ENCODE data around the gene DTNA. TPM values are rescaled to one million over a fixed set of nuclear protein-coding genes. Genes with fewer than 3 reads are reported as not detected.
"Not testable (repeated sequence)": the region's sequence is repeated elsewhere in the genome, so short reads cannot be mapped to it uniquely, and the experiment has no call there.

DTNA gene
- total RNA-seq, 4 donors from 2014 or later: 26.1 to 58.3 (median 40.3) TPM

- Histone ChIP-seq H3K4me3 (no peak overlapping the region), H3K27me3 (no peaks in the 10 kb centered on the region), H3K36me3 (no peaks in the 10 kb centered on the region), H3K27ac (no peak overlapping the region), H3K4me1 (peaks cover 0 to 6% (median 0%) of the 10 kb centered on the region in 4 donors), H3K9me3 (no peaks in the 10 kb centered on the region)
- TF ChIP-seq, protein P1, sequence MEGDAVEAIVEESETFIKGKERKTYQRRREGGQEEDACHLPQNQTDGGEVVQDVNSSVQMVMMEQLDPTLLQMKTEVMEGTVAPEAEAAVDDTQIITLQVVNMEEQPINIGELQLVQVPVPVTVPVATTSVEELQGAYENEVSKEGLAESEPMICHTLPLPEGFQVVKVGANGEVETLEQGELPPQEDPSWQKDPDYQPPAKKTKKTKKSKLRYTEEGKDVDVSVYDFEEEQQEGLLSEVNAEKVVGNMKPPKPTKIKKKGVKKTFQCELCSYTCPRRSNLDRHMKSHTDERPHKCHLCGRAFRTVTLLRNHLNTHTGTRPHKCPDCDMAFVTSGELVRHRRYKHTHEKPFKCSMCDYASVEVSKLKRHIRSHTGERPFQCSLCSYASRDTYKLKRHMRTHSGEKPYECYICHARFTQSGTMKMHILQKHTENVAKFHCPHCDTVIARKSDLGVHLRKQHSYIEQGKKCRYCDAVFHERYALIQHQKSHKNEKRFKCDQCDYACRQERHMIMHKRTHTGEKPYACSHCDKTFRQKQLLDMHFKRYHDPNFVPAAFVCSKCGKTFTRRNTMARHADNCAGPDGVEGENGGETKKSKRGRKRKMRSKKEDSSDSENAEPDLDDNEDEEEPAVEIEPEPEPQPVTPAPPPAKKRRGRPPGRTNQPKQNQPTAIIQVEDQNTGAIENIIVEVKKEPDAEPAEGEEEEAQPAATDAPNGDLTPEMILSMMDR (IDR thresholded peaks at IDR 0.05): no peak
- no peak for TF ChIP-seq POLR2A (IDR thresholded peaks at IDR 0.05)
- no peak for TF ChIP-seq EP300 (IDR thresholded peaks at IDR 0.05)
- WGBS, 2 donors: 78 to 79% methylated on average over 5 of the region's 5 CpGs
- DNase-seq (ENCODE audit: low spot score in 2 of 2): no peak
Observed at GRCh38 chr18:34918856-34919255, 208.8 kb downstream of the DTNA start.

GRCh38 chr18:34921226-34921625, 211.1 kb downstream of the DTNA start:
- no peaks in the 10 kb centered on the region for H3K27me3 ChIP-seq
- 32 to 36% methylated on average over 1 of the region's 1 CpG for WGBS, 2 donors
- no peaks in the 10 kb centered on the region for H3K4me1 ChIP-seq
- no peak overlapping the region for H3K27ac ChIP-seq
- no peaks in the 10 kb centered on the region for H3K36me3 ChIP-seq
- H3K9me3 ChIP-seq: no peaks in the 10 kb centered on the region
- no peak for TF ChIP-seq EP300 (IDR thresholded peaks at IDR 0.05)
- TF ChIP-seq, protein P1 (IDR thresholded peaks at IDR 0.05): no peak
- TF ChIP-seq POLR2A (IDR thresholded peaks at IDR 0.05): no peak
- no peak overlapping the region for H3K4me3 ChIP-seq
- no peak for DNase-seq (ENCODE audit: low spot score in 2 of 2)

DNA sequence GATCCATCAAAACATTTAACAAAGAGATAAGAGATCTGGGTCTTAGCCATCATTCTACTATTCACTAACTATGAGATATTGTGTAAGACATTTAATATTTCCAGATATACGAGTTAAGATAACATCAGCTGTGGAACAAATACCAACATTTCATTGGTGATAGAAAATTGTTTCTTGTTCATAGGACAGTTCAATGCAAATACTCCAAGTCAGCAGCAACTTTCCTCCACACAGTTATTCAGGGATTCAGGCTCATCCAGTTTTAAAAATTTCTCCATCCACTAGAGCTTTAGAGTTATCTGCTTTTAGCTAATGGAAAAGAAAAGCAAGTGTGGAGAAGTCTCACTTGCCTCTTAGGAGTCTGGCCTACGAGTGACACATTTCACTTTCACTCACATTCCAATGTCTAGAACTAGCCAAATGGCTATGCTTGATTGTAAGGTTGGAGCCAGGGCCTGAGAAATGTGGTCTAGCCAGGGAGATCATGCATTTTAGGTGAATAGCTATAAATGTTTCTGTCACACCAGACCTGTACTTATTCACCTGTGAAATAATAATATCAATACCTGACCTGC, 211.8 kb downstream of the DTNA start:
- H3K9me3 ChIP-seq: no peaks in the 10 kb centered on the region
- WGBS, 2 donors: 66 to 75% methylated on average over 2 of the region's 2 CpGs
- H3K4me3 ChIP-seq: no peak overlapping the region
- TF ChIP-seq EP300 (IDR thresholded peaks at IDR 0.05) (no peak), POLR2A (IDR thresholded peaks at IDR 0.05) (no peak)
- TF ChIP-seq, protein P1 (IDR thresholded peaks at IDR 0.05): no peak
- H3K27me3 ChIP-seq: no peaks in the 10 kb centered on the region
- DNase-seq (ENCODE audit: low spot score in 2 of 2): no peak
- no peak overlapping the region for H3K27ac ChIP-seq
- H3K4me1 ChIP-seq: no peaks in the 10 kb centered on the region
- H3K36me3 ChIP-seq: no peaks in the 10 kb centered on the region

DNA sequence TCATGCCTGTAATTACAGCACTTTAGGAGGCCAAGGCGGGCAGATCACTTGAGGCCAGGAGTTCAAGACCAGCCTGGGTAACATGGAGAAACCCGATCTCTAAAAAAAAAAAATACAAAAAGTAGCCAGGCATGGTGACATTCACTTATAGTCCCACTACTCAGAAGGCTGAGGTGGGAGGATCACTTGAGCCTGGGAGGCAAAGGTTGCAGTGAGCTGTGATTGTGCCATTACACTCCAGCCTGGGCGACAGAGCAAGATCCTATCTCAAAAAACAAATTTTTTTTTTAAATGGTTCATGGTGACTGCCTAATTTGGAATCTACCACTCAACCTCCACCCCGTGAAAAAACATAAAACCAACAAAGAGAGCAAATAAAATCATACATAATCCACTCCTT, 212.5 kb downstream of the DTNA start:
- DNase-seq (ENCODE audit: low spot score in 2 of 2); H3K4me3 ChIP-seq; H3K27me3 ChIP-seq; H3K27ac ChIP-seq; H3K36me3 ChIP-seq; H3K4me1 ChIP-seq; H3K9me3 ChIP-seq: not testable (repeated sequence)
- 91% methylated on average over 4 of the region's 4 CpGs for WGBS, 2 donors

DNA sequence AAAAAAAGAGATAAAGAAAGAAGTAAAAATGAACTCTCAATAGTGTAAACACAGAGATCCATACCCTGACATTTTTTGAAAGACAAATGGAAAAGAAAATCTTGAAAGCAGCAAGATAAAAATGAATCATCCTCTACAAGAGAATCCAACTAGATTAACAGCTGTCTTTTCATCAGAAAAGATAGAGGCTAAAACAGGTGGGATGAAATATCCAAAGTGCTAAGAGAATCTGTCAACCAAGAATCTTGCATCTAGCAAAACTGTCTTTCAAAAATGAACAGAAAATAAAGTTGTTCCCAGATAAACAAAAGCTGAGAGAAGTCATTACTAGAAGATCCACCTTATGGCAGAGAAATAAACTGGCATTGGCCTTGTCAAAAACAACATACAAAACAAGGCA, 213.8 kb downstream of the DTNA start:
- TF ChIP-seq, protein P1 (IDR thresholded peaks at IDR 0.05): no peak
- H3K9me3 ChIP-seq: no peaks in the 10 kb centered on the region
- no peaks in the 10 kb centered on the region for H3K27me3 ChIP-seq
- no peaks in the 10 kb centered on the region for H3K36me3 ChIP-seq
- no peak overlapping the region for H3K27ac ChIP-seq
- H3K4me1 ChIP-seq: no peaks in the 10 kb centered on the region
- H3K4me3 ChIP-seq: no peak overlapping the region
- DNase-seq (ENCODE audit: low spot score in 2 of 2): no peak

- Histone ChIP-seq H3K9me3 (no peaks in the 10 kb centered on the region), H3K4me3 (no peak overlapping the region), H3K27me3 (no peaks in the 10 kb centered on the region), H3K27ac (no peak overlapping the region), H3K4me1 (no peaks in the 10 kb centered on the region), H3K36me3 (no peaks in the 10 kb centered on the region)
- TF ChIP-seq, protein P1 (IDR thresholded peaks at IDR 0.05): no peak
- TF ChIP-seq EP300 (IDR thresholded peaks at IDR 0.05) (no peak), POLR2A (IDR thresholded peaks at IDR 0.05) (no peak)
- no peak for DNase-seq (ENCODE audit: low spot score in 2 of 2)
Observed at GRCh38 chr18:34926683-34927082, 216.6 kb downstream of the DTNA start.
